Amniotic stem cell (primary cell): Measurements from ENCODE around the gene HS3ST6.
"Not testable (repeated sequence)": the region's sequence is repeated elsewhere in the genome, so short reads cannot be mapped to it uniquely, and the experiment has no call there.

Source experiments
- DNase-seq: peaks from one replicate; lab custom pipeline; 2025; lab: John Stamatoyannopoulos, UW

HS3ST6 gene

DNA sequence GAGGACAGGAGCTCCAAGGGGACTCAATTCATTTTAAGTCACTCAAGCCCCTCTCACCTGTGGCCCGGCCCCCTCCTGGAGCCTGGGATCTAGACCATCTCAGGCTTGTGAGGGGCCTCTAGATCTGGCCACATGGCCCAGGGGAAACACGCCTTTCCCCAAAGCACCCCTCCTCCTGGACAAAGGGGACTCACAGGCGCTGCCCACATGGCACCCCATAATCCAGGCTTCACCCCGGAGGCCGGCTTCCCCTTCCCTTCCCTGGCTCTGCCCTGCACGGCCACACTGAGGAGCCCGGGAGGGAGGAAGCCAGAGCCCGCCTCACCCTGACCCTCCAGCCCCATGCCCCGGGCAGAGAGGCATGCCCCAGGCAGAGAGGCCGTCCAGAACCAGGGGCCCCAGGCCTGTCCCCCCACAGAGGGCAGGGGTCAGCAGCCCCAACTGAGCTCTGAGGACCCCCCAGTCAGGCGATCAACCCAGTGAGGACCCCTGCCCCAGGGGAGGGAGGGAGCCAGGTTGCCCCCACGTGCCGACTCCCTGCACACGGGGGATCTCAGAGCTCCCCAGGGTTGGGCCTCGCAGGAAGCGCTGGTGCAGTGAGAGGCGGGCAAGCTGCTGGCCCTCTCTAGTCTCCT, 10.9 kb downstream of the HS3ST6 start:
- no peak for DNase-seq

DNA sequence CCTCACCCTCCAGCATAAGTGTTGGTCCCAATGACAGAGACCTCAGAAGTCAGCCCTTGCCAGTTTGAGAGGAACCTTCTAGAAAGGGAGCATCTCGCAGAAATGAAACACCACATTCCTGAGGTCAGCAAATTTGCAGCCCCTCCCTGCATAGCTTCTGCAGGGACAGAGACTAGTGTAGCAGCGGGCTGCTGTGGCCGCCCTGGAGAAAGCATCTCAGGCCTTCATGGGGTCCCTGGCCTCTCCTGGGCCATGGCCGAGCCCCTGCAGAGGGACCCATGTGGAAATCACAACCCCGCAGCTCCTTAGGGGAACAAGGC, 11.4 kb downstream of the HS3ST6 start:
- DNase-seq: no peak

DNA sequence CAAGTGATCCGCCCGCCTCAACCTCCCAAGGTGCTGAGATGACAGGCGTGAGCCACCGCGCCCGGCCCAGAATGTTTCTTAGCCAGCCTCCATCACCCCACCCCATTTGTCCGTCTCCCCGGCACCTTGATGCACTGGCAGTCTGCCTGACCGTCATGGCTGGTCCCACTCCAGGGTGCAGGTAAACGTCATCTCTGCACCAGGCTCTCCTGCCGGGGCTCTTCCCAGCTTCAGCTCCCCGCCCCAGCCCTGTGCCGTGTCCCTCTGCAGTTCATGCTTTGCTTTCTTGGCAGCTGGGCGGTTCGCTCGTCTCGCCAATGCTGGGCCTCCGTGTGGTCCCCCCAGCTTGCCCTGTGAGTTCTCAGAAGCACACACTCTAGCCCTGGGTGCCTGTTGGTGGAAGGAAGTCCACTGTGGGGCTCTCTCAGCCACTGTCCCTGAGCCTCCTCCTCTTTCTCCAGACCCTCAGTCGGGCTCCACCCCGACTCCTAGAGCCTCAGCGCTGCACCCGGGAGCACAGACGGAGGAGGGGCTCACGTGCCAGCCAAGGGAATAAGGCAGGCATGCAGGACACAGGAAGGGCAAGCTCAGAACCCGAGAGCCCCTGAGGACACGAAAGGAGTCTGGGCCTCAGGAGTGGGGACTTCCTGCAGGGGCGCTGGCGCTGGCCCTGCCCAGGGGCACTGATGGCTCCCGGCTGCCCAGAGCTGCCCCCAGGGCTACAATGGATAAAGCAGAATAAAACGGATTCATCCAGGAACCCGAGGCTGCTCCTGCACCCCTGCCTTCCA, 12.0 kb downstream of the HS3ST6 start:
- DNase-seq: no peak

DNA sequence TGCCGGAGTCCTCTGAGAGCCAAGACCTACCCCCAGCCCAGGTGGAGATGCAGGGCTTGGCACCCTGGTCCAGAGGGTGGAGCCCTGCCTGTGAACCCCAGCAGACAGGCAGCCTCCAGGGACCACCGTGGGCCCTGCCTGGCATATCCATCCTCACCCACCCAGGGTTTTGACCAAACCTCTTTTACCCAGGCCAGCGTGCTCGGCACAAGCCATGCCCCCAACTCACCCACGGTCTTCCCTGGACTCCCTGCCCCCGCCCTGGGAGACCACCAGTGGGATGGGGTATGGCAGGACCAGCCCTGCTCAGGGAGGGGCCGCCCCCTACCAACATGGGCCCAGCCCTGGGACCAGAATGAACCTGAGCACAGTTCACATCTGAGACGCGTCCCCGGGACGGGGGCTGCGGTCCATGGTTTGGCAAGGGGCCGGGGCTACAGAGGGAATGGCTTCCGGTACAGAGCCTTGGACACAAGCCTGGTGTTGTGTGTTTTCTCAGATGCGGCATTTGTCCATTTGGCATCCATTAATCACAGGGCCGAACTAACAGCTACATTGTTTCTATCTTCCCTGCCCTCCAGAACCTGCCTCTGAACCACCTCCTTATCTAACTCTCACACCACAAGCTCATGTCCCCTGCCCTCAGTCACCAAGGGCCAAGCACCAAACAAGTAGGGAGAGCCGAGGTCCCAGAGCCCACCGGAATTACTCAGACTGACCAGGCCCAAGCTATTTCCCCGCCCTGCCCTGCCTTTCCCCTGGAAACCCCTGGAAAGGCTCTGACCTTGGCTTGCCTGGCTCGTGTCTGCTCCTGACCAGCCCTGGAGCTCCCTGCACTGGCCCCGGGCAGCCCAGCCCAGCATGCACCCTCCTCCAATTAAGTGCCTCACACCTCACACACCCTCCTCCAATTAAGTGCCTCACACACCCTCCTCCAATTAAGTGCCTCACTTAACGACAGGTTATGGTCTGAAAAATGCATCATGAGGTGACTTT, 14.1 kb downstream of the HS3ST6 start:
- no peak for DNase-seq

DNA sequence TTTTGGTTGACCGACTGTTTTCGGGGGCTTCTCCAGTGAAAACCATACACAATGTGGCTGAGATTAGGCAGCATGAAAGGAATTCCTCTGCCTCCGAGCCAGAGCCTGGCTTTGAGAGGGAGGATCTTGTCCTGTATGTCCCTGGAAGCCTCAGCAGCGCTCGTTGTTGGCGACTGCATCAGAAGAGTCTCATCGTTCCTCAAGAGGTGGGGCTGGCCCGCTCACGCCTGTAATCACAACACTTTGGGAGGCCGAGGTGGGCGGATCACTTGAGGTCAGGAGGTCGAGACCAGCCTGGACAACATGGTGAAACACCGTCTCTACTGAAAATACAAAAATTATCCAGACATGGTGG, 15.0 kb downstream of the HS3ST6 start:
- DNase-seq: no peak

DNA sequence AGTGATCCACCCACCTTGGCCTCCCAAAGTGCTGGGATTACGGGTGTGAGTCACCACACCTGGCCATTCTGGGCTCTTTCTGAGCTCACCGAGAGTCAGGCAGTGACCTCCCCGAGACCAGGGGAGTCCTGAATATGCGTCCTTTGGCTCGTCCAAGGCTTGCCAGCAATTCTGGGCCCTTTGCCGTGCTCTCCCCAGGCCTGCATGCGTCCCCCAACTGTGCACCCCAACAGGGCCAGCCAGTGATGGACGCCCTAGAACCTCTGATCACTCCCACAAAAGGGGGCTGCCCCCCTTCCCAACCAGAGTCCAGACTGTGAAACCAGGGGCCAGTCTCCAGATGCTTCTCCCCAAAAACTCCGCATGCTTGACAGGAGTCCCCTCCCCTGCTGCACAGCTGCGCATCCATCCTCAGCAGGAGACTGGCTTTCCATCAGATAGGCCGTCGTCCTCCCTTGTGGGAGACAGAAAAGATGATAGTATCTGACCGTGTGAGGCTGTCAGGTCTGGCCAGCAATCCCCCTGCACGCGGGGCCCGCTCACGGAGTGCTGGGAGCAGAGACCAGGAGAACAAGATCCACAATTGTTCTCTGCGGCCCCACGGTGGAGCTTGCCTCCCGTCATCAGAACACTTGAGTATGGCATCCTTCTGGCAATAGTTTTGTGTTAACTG, 15.5 kb downstream of the HS3ST6 start:
- DNase-seq: no peak

DNA sequence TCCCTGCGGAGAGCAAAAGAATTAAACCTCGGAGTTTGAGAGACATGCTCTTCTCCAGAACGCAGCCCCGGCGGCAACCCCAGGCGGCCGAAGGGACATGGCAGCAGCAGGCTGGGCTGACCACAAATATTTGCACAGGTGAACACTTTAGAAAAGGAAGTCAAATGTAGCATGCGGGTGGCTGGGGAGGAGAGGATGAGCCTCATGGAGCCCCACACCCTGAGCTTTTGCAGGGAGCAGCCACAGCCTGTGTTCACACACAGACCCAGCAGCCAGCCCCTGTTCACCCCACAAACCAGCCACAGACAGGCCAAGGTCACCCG, 17.8 kb downstream of the HS3ST6 start:
- no peak for DNase-seq

DNA sequence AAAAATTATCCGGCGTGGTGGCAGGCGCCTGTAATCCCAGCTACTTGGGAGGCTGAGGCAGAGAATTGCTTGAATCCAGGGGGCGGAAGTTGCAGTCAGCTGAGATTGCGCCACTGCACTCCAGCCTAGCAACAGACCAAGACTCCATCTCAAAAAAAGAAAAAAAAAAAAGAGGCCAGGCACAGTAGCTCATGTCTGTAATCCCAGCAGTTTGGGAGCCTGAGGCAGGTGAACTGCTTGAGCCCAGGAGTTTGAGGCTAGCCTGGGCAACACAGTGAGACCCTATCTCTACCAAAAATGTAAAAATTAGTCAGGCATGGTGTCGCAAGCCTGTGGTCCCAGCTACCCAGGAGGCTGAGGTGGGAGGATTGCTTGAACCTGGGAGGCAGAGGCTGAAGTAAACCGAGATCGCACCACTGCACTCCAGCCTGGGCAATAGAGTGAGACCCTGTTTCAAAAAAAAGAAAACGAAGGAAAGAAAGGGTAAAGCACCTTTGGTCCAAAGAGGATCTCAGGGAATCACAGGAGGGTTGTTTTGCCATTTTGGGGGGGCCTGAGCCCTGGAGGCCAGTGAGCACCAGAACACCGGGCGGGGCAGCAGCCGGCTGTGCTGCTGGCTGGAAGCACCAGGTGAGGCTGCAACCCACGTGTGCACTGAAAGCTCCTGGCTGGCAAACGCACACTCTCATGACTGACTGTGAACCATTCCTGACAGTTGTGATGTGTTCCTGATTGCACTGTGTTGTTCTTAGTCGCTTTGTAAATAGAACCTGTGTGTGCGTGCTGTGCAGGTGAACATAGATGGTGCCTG, 18.4 kb downstream of the HS3ST6 start:
- no peak for DNase-seq

DNA sequence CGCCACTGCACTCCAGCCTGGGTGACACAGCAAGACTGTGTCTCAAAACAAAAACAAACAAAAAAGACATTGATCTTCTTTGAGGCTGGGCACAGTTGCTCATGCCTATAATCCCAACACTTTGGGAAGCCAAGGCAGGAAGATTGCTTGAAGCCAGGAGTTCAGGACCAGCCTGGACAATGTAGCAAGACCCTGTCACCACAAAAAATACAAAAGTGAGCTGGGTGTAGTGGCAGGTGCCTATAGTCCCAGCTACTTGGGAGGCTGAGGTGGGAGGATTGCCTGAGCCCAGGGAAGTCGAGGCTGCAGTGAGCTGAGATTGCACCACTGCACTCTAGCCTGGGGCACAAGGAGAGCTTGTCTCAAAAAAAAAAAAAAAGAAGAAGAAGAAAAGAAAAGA, 20.5 kb downstream of the HS3ST6 start:
- not testable (repeated sequence) for DNase-seq

DNA sequence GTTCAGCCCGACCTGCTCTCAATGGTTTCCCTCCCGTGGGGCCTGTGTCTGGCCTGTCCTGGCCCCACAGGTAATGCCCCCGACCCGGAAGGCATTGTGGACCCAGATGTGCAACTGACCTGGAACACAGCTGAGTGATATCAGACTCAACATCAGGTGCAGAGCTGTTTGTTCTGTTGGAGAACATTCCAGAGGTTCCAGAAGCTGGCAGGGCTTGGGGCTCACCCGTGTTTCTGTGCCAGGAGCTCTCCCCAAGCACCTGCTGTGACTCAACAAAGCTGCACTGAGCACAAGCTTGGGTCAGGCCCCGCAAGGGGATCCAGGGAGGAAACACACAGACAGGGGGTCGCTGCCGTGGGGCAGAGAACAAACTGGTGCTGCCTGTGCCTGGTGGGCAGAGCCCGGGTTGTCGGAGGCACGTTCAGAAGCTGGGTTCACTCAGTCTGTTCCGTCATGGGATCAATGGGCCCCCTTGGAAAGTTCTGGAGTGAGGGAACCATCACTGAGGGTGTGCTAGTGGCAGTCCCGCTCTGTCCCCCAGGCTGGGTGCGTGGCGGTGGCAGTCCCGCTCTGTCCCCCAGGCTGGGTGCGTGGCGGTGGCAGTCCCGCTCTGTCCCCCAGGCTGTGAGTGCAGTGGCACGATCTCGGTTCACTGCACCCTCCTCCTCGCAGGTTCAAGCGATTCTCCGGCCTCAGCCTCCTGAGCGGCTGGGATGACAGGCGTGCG, 22.1 kb downstream of the HS3ST6 start:
- no peak for DNase-seq

DNA sequence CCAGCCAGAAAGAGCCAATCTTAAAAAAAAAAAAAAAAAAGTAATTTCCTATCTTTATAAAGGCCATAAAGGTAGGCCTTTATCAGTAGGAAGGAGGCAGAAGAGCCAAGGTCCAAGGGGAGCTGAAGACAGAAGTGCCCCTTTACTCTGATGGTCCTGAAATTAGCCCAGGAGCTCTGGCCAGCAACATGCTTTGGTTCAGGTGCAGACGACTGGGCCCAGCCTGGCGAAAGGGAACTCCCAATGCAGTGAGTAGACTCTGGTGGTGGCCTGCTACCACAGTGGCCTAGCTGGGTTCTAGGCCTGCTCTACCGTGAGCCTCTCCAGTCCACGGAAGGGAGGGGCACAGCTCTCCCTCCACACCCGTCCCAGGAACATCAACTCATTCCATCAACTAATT, 23.1 kb downstream of the HS3ST6 start:
- DNase-seq: no peak

DNA sequence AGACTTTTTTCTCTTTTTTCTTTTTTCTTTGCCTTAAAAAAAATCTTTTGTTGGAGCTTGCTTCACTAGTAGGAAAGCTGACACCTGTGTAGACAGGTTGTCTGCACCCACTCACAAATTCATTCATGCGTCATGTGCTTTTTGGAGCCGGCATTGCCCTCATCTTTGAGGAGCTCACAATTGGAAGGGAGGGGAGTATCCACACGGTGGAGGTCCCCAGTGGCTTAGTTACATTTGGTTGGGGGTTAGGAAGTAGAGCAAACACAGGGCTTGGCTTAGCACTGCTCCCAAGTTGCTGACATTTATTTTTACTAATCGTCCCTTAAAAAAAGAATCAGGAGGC, 27.5 kb downstream of the HS3ST6 start:
- DNase-seq: no peak

DNA sequence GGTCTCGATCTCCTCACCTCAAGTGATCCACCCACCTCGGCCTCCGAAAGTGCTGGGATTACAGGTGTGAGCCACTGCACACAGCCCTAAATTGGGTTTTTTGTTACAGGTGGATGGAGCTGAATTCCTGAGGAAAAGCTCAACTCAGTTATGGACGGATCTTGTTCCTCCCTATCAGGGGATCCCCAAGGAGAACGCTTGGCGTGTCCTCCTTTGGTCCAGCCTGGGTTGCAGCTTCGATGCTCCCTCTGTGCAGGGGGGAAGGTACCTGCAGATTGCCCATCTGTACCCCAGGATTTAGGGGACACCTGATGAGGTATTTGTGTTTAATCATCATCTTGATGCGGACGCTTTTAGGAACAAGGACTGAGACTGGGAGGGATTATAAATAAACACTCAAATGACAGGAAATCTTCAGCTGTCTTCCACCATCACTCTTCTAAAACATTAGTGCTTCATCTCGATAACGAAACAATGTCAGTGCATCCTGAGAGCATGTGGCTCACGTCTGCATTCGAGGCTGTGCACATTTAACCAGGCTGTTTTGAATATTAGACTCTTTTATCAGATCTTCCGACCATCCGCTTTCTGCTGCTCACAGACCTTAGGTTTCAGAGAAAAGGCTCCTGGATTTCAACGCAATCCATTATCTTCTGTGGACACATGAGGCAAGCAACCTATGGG, 28.0 kb downstream of the HS3ST6 start:
- no peak for DNase-seq

DNA sequence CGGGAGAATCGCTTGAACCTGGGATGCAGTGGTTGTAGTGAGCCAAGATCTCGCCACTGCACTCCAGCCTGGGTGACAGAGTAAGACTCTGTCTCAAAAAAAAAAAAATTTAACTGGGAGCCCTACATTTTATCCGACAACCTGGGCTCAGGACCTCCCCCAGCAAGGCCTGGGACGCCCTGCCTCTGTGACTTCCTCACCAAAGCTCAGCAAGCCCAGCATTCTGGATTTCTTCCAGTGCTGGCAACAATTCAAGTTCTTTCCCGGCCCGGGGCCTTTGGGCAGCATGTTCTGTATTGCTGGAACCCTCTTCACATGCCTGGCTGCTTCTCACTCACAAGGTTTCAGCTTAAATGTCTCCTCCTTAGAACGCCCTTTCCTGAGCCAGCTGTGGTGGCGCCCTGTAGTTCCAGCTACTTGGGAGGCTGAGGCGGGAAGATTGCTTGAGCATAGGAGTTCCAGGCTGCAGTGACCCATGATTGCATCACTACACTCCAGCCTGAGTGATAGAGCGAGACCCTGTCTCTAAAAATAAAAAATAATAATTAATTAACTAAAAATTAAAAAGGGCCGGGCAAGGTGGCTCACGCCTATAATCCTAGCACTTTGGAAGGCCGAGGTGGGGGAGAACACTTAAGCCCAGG, 30.4 kb downstream of the HS3ST6 start:
- DNase-seq: no peak

DNA sequence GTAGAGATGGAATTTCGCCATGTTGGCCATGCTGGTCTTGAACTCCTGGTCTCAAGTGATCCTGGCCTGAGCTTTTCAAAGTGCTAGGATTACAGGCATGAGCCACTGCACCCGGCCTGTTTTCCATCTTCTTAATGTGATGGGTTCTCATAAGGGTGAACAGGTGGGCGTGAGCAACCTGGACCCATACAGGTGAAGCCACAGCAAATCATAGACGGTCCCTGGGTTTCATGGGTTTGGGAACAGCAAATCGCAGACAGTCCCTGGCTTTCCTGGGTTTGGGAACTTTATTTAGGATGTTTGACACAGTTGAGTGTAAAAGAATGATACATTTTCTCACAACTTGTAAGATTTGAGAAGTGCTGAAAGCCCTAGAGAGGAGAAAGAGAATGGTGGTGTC, 33.3 kb downstream of the HS3ST6 start:
- no peak for DNase-seq

DNA sequence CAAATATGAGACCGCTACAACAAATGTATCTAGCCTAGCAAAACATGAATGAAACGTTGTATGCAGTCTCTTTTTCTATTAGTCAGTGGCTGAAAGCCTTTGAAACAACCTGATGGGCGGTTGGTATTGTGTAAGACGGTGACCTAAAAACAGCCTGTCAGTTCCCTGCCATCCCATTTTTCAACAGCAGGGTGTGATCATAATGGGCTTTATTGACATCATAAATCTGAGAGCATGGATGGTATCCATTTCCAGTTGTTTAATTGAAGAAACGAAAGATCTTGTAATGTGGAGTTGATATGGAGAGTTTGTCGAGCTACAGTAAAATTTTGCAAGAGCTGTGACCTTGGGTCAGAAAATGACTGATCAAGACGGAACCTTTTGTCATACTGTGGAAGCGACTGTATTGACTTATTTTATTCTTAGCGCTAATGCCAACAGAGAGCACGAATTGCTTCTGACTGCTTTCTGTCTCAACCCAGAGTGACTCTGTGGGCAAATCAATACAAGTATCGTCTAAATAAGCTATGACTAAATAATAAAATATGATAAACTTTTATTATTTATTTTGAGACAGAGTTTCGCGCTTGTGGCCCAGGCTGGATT, 34.0 kb downstream of the HS3ST6 start:
- no peak for DNase-seq

DNA sequence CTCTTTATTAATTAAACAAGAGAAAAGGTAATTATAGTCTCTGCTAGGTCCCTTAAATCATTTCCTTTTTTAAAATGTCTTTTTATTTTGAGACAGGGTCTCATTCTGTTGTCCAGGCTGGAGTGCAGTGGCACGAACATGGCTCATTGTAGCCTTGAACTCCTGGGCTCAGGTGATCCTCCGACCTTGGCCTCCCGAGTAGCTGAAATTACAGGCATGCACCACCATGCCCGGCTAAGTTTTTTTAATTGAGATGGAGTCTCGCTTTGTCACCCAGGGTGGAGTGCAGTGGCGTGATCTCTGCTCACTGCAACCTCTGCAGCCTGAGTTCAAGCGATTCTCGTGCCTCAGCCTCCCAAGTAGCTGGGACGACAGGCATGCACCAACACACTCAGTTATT, 37.0 kb downstream of the HS3ST6 start:
- DNase-seq: not testable (repeated sequence)

DNA sequence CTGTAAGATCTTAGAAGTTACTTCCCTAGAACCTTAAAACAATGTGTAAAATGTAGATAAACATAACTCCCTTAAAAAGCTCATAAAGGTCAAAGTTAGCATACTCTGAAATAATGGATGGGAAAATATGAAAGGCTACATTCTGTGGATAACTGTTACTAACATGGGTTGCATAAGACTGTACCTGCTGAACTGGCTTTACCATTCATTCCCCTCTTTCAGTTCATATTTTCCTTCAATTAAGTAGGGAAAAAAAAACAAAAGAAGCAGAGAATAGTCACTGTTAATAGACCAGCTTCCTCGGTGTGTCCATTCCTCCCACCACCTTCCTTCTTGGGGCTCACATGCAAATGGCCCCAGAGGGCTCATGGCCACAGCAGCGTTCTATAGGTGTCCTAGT, 38.7 kb downstream of the HS3ST6 start:
- no peak for DNase-seq

DNA sequence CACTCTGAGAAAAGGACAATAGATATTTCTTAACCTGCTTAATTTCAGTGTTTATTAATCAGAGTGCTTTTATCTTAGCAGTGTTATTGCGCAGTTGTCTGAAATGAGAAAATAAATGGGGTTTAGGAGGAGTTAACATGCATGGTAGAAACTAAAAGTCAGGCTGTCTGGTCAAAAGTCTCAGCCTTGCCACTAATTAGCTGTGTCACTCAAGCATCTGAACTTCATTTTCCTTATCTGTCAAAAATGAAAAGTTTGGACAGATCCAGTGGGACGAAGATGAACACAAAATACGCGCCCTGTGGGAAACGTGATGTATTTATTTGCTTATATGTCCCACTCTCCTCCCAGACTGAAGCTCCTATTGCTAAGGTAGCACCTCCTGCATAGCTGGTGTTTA, 40.0 kb downstream of the HS3ST6 start:
- no peak for DNase-seq

DNA sequence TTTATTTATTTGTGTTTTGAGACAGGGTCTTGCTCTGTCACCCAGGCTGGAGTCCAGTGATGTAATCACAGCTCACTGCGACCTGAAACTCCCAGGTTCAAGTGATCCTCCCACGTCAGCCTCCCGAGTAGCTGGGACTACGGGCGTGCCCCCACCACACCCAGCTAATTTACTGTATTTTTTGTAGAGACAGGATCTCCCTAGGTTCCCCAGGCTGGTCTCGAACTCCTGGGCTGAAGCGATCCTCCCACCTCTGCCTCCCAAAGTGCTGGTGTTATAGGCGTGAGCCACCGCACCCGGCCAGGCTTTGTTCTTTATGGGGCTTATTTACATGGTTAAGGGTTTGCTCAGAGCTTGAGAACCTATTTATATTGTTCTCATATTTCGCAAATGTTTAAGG, 40.4 kb downstream of the HS3ST6 start:
- DNase-seq: no peak
